Coronary artery (tissue), 2 donors: Measurements from ENCODE around the gene AGRN.

Experiments used
- DNase-seq: peaks from one replicate; pipeline ENCODE4 v3.0.0-alpha.2; 2017; ENCODE audit warnings: low spot score
- H3K27ac ChIP-seq, 2 donors: fragments of 200-600 bp; sonication (generic); one replicate each; pipeline ENCODE4 v1.5.1; 2016 to 2019
- H3K4me3 ChIP-seq: fragments of 200-600 bp; sonication (generic); 2 replicates; pipeline ENCODE4 v1.5.1; 2016; ENCODE audit warnings: mild to moderate bottlenecking, moderate library complexity
- CTCF ChIP-seq: fragments of 200-600 bp; sonication (generic); IDR thresholded peaks from one replicate; pipeline ENCODE4 v1.5.1; 2019; ENCODE audit warnings: antibody characterized with exemption

The AGRN gene

GRCh38 chr1:1080122-1080757, 60.3 kb downstream of the AGRN start:
- no peak for TF ChIP-seq CTCF
- Histone ChIP-seq H3K27ac (peak overlapping the region in 1 of 2 donors; percentile 20), H3K4me3 (peak overlapping the region; percentile 65)
- DNase-seq, result no peak

- no peak overlapping the region for H3K4me3 ChIP-seq
- no peak for DNase-seq
- no peak overlapping the region for H3K27ac ChIP-seq
- TF ChIP-seq CTCF, result no peak
Measured at GRCh38 chr1:1080951-1081310, 61.0 kb downstream of the AGRN start.

GRCh38 chr1:1081311-1082238, 61.7 kb downstream of the AGRN start:
- Histone ChIP-seq H3K27ac (no peak overlapping the region), H3K4me3 (no peak overlapping the region)
- no peak for DNase-seq
- no peak for TF ChIP-seq CTCF

- Histone ChIP-seq H3K4me3 (no peak overlapping the region), H3K27ac (no peak overlapping the region)
- DNase-seq, result peak; percentile 71
- TF ChIP-seq CTCF, result no peak
Measured at GRCh38 chr1:1082239-1082775, 62.4 kb downstream of the AGRN start.

- H3K4me3 ChIP-seq, result no peak overlapping the region
- H3K27ac ChIP-seq, result no peak overlapping the region
- peak; percentile 71 for DNase-seq
- TF ChIP-seq CTCF, result no peak
Measured at GRCh38 chr1:1082776-1083415, 63.0 kb downstream of the AGRN start.

GRCh38 chr1:1083416-1084371, 63.8 kb downstream of the AGRN start:
- no peak for TF ChIP-seq CTCF
- Histone ChIP-seq H3K4me3 (no peak overlapping the region), H3K27ac (no peak overlapping the region)
- DNase-seq, result peak; percentile 64
